Activated CD4-positive, alpha-beta T cell treated with anti-CD3 and anti-CD28 coated beads for 48 hours (primary cell): ENCODE measurements around the gene ATG7.

Experiments
- DNase-seq: peaks from one replicate; pipeline ENCODE4 v3.0.0-alpha.2; 2020

Gene ATG7

GRCh38 chr3:11271986-11272904 lies at the start of gene ATG7:
Gene ATG7 (plus strand): TSS chr3:11272397. CDS start chr3:11298696, 26,299 bp downstream.
- peak; percentile 98 for DNase-seq

- DNase-seq, result no peak
Observed at GRCh38 chr3:11224010-11224409, 48.2 kb upstream of the ATG7 start.

- no peak for DNase-seq
Observed at GRCh38 chr3:11224870-11225229, 47.3 kb upstream of the ATG7 start.

- DNase-seq, result no peak
Observed at GRCh38 chr3:11226042-11226370, 46.2 kb upstream of the ATG7 start.

- no peak for DNase-seq
Observed at GRCh38 chr3:11228041-11228440, 44.2 kb upstream of the ATG7 start.

- no peak for DNase-seq
Observed at GRCh38 chr3:11230125-11230524, 42.1 kb upstream of the ATG7 start.

GRCh38 chr3:11230832-11231231 lies 41.4 kb upstream of the ATG7 start:
- no peak for DNase-seq

- DNase-seq, result no peak
Observed at GRCh38 chr3:11235385-11235784, 36.8 kb upstream of the ATG7 start.

- peak; percentile 89 for DNase-seq
Observed at GRCh38 chr3:11236588-11237461, 35.4 kb upstream of the ATG7 start.

- DNase-seq, result peak; percentile 43
Observed at GRCh38 chr3:11238060-11238459, 34.1 kb upstream of the ATG7 start.

GRCh38 chr3:11238880-11239279 lies 33.3 kb upstream of the ATG7 start:
- DNase-seq, result peak; percentile 31

GRCh38 chr3:11239796-11240195 lies 32.4 kb upstream of the ATG7 start:
- no peak for DNase-seq

- peak; percentile 71 for DNase-seq
Observed at GRCh38 chr3:11240496-11240895, 31.7 kb upstream of the ATG7 start.

- DNase-seq, result no peak
Observed at GRCh38 chr3:11244121-11244677, 28.0 kb upstream of the ATG7 start.

- no peak for DNase-seq
Observed at GRCh38 chr3:11245276-11245675, 26.9 kb upstream of the ATG7 start.

GRCh38 chr3:11245827-11246662 lies 26.2 kb upstream of the ATG7 start:
- no peak for DNase-seq

- no peak for DNase-seq
Observed at GRCh38 chr3:11246663-11246970, 25.6 kb upstream of the ATG7 start.

GRCh38 chr3:11247362-11247761 lies 24.8 kb upstream of the ATG7 start:
- no peak for DNase-seq

GRCh38 chr3:11248596-11248995 lies 23.6 kb upstream of the ATG7 start:
- no peak for DNase-seq

GRCh38 chr3:11250902-11251806 lies 21.0 kb upstream of the ATG7 start:
- no peak for DNase-seq

- no peak for DNase-seq
Observed at GRCh38 chr3:11251807-11252176, 20.4 kb upstream of the ATG7 start.

- no peak for DNase-seq
Observed at GRCh38 chr3:11254876-11255275, 17.3 kb upstream of the ATG7 start.
